ENCODE data around the gene UPF2. TPM values are rescaled to one million over a fixed set of nuclear protein-coding genes. Genes with fewer than 3 reads are reported as not detected.
A peak's percentile ranks its signal among the peaks of the same experiment; 100 is the strongest.

The UPF2 gene
- total and polyA plus RNA-seq, 2 of the 13 experiments (the other 11 are each of a cell fraction or from before 2014, with no cell fraction given) = 6.2 to 14.5 TPM

DNA sequence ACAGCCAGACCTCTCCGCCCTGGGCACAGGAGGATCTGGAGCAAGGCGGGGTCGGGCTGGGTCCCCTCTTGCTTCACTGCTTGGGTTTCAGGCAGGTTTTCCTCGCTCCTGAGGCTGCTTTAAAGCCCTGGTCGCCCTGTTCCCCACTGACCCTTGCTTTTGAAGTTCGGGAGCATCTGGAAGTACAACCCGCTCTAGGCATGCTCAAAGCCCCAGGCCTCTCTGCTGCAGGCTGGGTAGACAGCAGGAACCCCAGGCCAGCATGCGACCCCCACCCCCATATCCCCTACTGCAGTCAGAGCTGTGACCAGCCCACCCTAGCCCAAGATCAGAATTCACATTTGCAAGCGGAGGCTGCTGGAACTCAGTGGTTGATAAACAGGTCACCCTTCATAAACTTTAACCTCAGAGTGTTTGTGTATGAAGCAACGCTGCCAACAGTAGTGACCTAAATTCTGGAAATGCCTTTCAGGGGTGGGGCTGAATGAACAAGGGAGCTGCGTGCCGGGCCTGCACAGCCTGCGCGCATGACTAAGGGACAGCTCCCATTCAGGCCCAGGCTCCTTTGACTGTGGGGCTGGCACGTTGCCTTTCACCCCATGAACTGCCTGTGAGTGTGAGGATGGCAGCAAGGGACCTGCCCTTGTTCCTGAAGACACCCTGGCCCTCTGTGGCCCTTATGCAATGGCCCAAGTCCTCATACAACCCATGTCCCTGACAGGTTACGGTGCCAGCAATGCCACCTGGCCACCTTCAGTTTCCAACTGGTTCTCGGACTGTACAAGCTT lies 166.9 kb downstream of the UPF2 start (continued):
- TF ChIP-seq, protein P1, sequence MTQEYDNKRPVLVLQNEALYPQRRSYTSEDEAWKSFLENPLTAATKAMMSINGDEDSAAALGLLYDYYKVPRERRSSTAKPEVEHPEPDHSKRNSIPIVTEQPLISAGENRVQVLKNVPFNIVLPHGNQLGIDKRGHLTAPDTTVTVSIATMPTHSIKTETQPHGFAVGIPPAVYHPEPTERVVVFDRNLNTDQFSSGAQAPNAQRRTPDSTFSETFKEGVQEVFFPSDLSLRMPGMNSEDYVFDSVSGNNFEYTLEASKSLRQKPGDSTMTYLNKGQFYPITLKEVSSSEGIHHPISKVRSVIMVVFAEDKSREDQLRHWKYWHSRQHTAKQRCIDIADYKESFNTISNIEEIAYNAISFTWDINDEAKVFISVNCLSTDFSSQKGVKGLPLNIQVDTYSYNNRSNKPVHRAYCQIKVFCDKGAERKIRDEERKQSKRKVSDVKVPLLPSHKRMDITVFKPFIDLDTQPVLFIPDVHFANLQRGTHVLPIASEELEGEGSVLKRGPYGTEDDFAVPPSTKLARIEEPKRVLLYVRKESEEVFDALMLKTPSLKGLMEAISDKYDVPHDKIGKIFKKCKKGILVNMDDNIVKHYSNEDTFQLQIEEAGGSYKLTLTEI (CRISPR knock-in tag; conservative IDR thresholded peaks at IDR 0.05) = no peak
- TF ChIP-seq RBFOX2 (IDR thresholded peaks at IDR 0.05; ENCODE audit: low read depth, low read length) (no peak), ZNF737 (CRISPR knock-in tag; IDR thresholded peaks at IDR 0.05; ENCODE audit: borderline replicate concordance) (no peak), ZFP36L1 (CRISPR knock-in tag; IDR thresholded peaks at IDR 0.05) (no peak), ZSCAN29 (CRISPR knock-in tag; conservative IDR thresholded peaks at IDR 0.05) (no peak), ZNF616 (CRISPR knock-in tag; IDR thresholded peaks at IDR 0.05; ENCODE audit: low read depth) (peak; percentile 83; the same call in 1 of the 2 replicates), MYNN (CRISPR knock-in tag; IDR thresholded peaks at IDR 0.05; ENCODE audit: low read depth) (no peak), ELF1 (CRISPR knock-in tag; IDR thresholded peaks at IDR 0.05) (peak; percentile 48; the same call in 1 of the 2 replicates), SIX4 (CRISPR knock-in tag; IDR thresholded peaks at IDR 0.05) (0 out of 2 replicates have a peak, but pooled peaks have one; percentile 37), ZNF263 (CRISPR knock-in tag; IDR thresholded peaks at IDR 0.05) (0 out of 2 replicates have a peak, but pooled peaks have one; percentile 39), PPARG (CRISPR knock-in tag; conservative IDR thresholded peaks at IDR 0.05) (peak; percentile 93), FOXP1 (IDR thresholded peaks at IDR 0.05) (no peak), FOXP1 (CRISPR knock-in tag; IDR thresholded peaks at IDR 0.05) (peak; percentile 84), SOX13 (IDR thresholded peaks at IDR 0.05) (0 out of 2 replicates have a peak, but pooled peaks have one; percentile 64), SOX13 (CRISPR knock-in tag; conservative IDR thresholded peaks at IDR 0.05 in 1 of 2, IDR thresholded peaks at IDR 0.05 in 1 of 2) (peak in 1 of 2 experiments; percentile 91; a peak in 2 of 4 replicates), NFRKB (IDR thresholded peaks at IDR 0.05) (no peak), ZNF260 (CRISPR knock-in tag; IDR thresholded peaks at IDR 0.05; ENCODE audit: borderline replicate concordance, low read depth) (no peak), BHLHE40 (IDR thresholded peaks at IDR 0.05; ENCODE audit: low read length) (peak; percentile 74)
- TF ChIP-seq, protein P2, sequence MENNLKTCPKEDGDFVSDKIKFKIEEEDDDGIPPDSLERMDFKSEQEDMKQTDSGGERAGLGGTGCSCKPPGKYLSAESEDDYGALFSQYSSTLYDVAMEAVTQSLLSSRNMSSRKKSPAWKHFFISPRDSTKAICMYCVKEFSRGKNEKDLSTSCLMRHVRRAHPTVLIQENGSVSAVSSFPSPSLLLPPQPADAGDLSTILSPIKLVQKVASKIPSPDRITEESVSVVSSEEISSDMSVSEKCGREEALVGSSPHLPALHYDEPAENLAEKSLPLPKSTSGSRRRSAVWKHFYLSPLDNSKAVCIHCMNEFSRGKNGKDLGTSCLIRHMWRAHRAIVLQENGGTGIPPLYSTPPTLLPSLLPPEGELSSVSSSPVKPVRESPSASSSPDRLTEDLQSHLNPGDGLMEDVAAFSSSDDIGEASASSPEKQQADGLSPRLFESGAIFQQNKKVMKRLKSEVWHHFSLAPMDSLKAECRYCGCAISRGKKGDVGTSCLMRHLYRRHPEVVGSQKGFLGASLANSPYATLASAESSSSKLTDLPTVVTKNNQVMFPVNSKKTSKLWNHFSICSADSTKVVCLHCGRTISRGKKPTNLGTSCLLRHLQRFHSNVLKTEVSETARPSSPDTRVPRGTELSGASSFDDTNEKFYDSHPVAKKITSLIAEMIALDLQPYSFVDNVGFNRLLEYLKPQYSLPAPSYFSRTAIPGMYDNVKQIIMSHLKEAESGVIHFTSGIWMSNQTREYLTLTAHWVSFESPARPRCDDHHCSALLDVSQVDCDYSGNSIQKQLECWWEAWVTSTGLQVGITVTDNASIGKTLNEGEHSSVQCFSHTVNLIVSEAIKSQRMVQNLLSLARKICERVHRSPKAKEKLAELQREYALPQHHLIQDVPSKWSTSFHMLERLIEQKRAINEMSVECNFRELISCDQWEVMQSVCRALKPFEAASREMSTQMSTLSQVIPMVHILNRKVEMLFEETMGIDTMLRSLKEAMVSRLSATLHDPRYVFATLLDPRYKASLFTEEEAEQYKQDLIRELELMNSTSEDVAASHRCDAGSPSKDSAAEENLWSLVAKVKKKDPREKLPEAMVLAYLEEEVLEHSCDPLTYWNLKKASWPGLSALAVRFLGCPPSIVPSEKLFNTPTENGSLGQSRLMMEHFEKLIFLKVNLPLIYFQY (CRISPR knock-in tag; IDR thresholded peaks at IDR 0.05; ENCODE audit: borderline replicate concordance) = no peak
- TF ChIP-seq, protein P3, sequence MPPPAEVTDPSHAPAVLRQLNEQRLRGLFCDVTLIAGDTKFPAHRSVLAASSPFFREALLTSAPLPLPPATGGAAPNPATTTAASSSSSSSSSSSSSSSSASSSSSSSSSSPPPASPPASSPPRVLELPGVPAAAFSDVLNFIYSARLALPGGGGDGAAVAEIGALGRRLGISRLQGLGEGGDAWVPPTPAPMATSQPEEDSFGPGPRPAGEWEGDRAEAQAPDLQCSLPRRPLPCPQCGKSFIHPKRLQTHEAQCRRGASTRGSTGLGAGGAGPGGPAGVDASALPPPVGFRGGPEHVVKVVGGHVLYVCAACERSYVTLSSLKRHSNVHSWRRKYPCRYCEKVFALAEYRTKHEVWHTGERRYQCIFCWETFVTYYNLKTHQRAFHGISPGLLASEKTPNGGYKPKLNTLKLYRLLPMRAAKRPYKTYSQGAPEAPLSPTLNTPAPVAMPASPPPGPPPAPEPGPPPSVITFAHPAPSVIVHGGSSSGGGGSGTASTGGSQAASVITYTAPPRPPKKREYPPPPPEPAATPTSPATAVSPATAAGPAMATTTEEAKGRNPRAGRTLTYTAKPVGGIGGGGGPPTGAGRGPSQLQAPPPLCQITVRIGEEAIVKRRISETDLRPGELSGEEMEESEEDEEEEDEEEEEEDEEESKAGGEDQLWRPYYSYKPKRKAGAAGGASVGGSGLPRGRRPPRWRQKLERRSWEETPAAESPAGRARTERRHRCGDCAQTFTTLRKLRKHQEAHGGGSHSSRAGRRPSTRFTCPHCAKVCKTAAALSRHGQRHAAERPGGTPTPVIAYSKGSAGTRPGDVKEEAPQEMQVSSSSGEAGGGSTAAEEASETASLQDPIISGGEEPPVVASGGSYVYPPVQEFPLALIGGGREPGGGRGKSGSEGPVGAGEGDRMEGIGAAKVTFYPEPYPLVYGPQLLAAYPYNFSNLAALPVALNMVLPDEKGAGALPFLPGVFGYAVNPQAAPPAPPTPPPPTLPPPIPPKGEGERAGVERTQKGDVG (CRISPR knock-in tag; IDR thresholded peaks at IDR 0.05; ENCODE audit: borderline replicate concordance) = peak; percentile 71; the same call in 1 of the 2 replicates
